ACC112 (cell line): ENCODE data around the gene PPP1R3E.
"Not testable (repeated sequence)": the region's sequence is repeated elsewhere in the genome, so short reads cannot be mapped to it uniquely, and the experiment has no call there.

Source experiments
- H2AFZ ChIP-seq: fragments of 200-600 bp; sonication (generic); one replicate; pipeline ENCODE4 v1.6.0; 2017; ENCODE audit warnings: antibody characterized with exemption, low read length; ENCODE audit not compliant: unreplicated experiment
- H3K27ac ChIP-seq: fragments of 200-600 bp; sonication (generic); 2 replicates; pipeline ENCODE4 v1.5.1; 2014; ENCODE audit warnings: low read depth, mild to moderate bottlenecking, antibody characterized with exemption, low read length, moderate library complexity
- H3K27me3 ChIP-seq: fragments of 200-600 bp; sonication (generic); 2 replicates; pipeline ENCODE4 v1.6.1; 2014; ENCODE audit warnings: mild to moderate bottlenecking, antibody characterized with exemption, low read length, moderate library complexity, mixed read lengths; ENCODE audit not compliant: insufficient read depth
- H3K36me3 ChIP-seq: fragments of 200-600 bp; sonication (generic); 2 replicates; pipeline ENCODE4 v1.6.1; 2016; ENCODE audit warnings: mild to moderate bottlenecking, antibody characterized with exemption, low read length, moderate library complexity, mixed read lengths; ENCODE audit not compliant: insufficient read depth
- H3K4me1 ChIP-seq: fragments of 200-600 bp; sonication (generic); one replicate; pipeline ENCODE4 v1.6.1; 2016; ENCODE audit warnings: low read length, mixed read lengths; ENCODE audit not compliant: insufficient read depth, unreplicated experiment, control insufficient read depth
- H3K4me3 ChIP-seq: fragments of 200-600 bp; sonication (generic); 2 replicates; pipeline ENCODE4 v1.5.1; 2014; ENCODE audit warnings: mild to moderate bottlenecking, low read depth, low read length
- H3K79me2 ChIP-seq: fragments of 200-600 bp; sonication (generic); one replicate; pipeline ENCODE4 v1.6.0; 2016; ENCODE audit warnings: low read length; ENCODE audit not compliant: control insufficient read depth, unreplicated experiment, insufficient read depth

PPP1R3E gene

DNA sequence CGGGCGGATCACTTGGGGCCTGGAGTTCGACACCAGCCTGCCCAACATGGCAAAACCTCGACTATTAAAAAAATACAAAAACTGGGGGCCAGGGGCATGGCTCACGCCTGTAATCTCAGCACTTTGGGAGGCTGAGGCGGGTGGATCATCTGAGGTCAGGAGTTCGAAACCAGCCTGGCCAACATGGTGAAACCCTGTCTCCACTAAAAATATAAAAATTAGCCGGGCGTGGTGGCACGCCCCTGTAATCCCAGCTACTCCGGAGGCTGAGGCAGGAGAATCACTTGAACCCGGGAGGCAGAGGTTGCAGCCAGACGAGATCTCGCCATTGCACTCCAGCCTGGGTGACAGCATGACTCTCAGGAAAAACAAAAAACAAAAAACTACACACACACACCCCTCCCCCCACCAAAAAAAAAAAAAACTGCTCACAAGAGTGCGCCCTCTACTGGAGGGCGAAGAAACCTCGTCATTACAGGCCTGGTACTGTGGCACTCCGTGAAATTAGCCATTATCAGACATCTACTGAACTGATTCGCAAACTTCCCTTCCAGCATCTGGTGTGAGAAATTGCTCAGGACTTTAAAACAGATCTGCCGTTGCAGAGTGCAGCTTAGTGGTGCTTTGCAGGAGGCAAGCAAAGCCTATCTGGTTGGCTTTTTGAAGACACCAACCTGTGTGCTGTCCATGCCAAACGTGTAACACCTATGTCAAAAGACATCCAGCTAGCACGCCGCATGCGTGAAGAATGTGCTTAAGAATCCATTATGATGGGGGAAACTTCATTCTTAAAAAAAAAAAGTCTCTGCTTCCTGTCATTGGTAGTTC, 7.7 kb downstream of the PPP1R3E start:
- Histone ChIP-seq H3K79me2 (peaks cover 1% of the 10 kb centered on the region), H3K4me1 (peaks cover 28% of the 10 kb centered on the region), H3K27ac (no peak overlapping the region), H3K27me3 (no peaks in the 10 kb centered on the region), H3K4me3 (no peak overlapping the region; the same call in 1 of the 2 replicates), H3K36me3 (no peaks in the 10 kb centered on the region), H2AFZ (peak overlapping the region; percentile 62)

DNA sequence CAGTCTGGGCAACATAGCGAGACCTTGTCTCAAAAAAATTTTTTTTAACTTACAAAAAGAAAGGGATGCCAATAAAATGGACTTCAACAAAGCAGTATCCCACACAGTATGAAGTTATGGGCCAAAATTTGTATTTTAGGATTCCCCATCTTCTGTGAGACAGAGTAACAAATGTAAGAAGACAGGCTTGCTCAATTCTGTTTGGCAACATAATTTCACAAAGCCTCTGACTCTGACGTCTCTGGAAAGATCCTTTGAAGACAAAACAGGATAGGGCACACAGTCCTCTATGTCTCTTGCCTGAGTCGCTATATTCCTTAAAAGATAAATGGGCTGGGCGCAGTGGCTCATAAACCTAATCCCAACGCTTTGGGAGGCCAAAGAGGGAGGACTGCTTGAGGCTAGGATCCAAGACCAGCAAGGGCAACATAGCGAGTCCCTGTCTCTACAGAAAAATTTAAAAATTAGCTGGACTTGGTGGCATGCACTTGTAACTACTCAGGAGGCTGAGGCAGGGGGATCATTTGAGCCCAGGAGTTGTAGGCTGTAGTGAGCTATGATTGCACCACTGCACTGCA, 15.7 kb downstream of the PPP1R3E start:
- Histone ChIP-seq H3K4me1 (peaks cover 19% of the 10 kb centered on the region), H3K79me2 (peaks cover 22% of the 10 kb centered on the region), H3K4me3 (peak overlapping the region; percentile 88), H3K36me3 (peaks cover 5% of the 10 kb centered on the region; the same call in 1 of the 2 replicates), H3K27me3 (no peaks in the 10 kb centered on the region), H3K27ac (peak overlapping the region; percentile 61), H2AFZ (peak overlapping the region; percentile 97)

DNA sequence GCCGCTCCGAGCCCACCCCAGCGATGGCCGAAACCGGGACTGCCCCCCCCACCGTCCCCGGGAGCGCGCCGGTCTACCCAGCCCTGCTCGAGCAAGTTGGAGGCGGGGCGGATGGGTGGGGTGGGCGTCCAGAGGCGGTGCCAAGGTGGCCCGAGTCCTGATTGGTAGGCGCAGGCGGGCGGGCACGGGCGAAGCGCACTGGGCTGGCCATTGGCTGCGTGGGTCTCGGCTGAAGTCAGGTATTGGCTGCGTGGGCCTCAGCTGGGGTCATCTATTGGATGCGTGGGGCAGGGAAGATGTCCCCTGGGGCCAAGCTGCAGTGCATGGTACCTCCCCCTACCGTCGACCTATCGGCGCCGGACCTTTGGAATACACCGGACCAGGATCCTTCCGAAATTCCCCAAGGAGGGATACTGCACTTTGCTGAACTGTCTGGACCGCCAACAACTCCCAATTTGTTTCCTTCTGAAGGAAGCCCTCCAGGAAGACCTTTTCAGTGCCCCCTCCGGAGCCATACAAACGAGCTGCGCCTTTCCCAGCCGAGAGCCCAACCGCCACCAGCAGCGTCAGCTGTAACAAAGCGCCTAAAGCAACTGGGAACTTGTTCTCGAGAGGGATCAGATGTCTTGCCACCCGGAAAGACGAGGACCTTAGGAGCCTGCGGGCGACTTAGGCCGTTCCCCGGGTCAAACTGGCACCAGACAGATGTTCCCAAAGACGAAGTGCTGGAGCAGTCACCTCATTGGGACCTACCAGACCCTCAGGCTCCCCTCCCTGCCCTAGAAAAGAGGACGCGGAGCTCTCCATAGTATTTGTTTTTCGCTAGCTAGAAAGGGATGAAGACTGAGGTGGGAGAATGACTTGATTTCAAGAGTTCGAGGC, 16.4 kb downstream of the PPP1R3E start, which contains the start of gene HOMEZ:
TSS of gene HOMEZ (minus strand) at position 113 of the 882 bp plus-strand sequence. CDS start 180 bp downstream, outside the sequence.
- peak within 1 kb of the TSS; percentile 88 for H3K4me3 ChIP-seq
- H2AFZ ChIP-seq = peak within 1 kb of the TSS; percentile 97
- peaks cover 26% of the 10 kb centered on the region for H3K79me2 ChIP-seq
- H3K4me1 ChIP-seq = peaks cover 19% of the 10 kb centered on the region
- no peaks in the 10 kb centered on the region for H3K27me3 ChIP-seq
- peak within 1 kb of the TSS; percentile 61 for H3K27ac ChIP-seq
- peaks cover 5% of the 10 kb centered on the region; the same call in 1 of the 2 replicates for H3K36me3 ChIP-seq

DNA sequence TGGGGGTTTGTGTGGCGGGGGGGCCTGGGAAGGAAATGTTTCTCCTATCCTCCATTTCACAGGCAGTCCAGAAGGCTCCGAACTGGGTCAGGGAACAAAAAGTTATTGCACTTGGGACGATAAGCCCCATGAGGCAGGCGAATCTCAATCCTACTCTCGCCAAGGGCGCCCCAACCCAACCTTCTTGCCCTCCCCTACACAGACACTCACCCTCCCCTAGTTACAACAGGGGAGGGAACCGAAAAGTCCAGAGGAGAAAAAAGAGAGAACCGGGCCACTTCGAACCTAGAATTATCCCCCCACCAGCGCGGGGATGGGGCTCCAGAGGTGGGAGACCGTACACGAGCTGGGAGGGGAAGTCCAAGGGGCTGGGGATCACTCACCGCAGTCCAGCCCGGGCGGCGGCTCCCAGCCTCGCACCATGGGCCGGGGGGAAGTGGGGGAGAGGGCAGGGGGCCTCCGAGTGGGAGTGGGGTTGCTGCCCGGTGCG, 17.1 kb downstream of the PPP1R3E start:
- Histone ChIP-seq H3K4me3 (peak overlapping the region; percentile 88), H3K27ac (peak overlapping the region; percentile 18; the same call in 1 of the 2 replicates), H3K79me2 (peaks cover 28% of the 10 kb centered on the region), H3K36me3 (peaks cover 5% of the 10 kb centered on the region; the same call in 1 of the 2 replicates), H2AFZ (peak overlapping the region; percentile 37), H3K27me3 (no peaks in the 10 kb centered on the region), H3K4me1 (peaks cover 19% of the 10 kb centered on the region)

DNA sequence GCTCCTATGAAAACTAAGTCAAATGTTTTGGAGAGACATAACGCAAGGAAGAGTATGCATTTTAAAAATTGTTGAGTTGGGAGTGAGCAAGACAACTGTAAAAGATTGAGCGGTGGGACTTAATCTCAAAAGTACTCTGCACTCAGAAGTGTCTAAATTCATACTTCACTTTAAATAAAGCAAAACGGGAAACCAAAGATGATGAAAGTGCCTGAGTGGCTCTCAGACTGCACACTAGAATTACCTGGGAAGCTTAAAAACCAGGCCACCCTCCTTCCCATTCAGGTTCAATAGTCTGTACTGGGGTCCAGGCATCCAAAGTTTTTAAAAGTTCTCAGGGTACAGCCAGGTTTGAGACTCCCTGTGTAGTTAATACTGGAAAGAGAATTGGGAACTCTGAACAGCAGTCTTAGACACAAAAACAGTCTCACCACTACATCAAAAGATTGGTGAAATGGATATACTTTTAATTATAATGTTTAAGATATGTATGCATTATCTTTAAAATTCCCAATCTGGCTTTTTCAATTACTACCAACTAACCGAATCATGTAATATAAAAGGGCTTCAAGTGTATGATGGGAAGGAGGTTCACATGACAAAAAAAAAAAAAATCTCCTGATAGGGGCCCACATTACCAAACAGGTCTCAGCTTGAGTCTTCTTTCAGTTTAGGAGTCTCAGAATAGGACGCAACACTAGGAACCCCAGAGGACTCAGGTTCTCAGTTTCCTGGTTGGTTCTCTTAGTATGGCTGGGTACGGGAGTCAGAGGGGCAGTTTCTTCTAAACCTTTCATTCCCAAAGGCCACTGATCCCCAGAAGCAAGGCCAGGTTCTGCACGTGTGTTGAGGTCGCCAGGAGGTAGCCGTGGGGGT, 17.8 kb downstream of the PPP1R3E start:
- Histone ChIP-seq H3K27ac (no peak overlapping the region), H3K4me1 (peaks cover 22% of the 10 kb centered on the region), H3K36me3 (peaks cover 5% of the 10 kb centered on the region; the same call in 1 of the 2 replicates), H3K27me3 (no peaks in the 10 kb centered on the region), H2AFZ (peak overlapping the region; percentile 37), H3K4me3 (peak overlapping the region; percentile 88), H3K79me2 (peaks cover 30% of the 10 kb centered on the region)

DNA sequence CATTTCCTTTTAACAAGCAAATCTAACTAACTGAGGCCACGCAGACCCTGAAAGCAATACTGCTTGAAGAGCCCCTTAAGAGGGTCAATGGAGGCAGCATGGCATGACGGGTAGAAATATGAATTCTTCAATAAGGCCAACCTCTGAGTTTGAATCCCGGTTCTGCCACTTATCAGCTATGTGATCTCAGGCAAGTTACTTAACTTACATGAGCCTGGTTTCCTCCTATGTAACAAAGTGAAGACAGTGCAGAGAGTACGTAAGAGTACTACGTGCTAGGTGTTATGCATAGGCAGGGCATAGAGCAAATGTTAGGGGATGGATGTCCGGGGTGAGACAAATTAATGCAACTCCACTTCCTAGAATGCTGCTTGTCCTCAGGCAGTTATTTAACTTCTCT, 21.4 kb downstream of the PPP1R3E start:
- H3K27me3 ChIP-seq = no peaks in the 10 kb centered on the region
- no peak overlapping the region for H3K27ac ChIP-seq
- H3K4me1 ChIP-seq = peaks cover 15% of the 10 kb centered on the region
- no peak overlapping the region for H3K4me3 ChIP-seq
- peaks cover 30% of the 10 kb centered on the region for H3K79me2 ChIP-seq
- H2AFZ ChIP-seq = no peak overlapping the region
- H3K36me3 ChIP-seq = peaks cover 11% of the 10 kb centered on the region; the same call in 1 of the 2 replicates

DNA sequence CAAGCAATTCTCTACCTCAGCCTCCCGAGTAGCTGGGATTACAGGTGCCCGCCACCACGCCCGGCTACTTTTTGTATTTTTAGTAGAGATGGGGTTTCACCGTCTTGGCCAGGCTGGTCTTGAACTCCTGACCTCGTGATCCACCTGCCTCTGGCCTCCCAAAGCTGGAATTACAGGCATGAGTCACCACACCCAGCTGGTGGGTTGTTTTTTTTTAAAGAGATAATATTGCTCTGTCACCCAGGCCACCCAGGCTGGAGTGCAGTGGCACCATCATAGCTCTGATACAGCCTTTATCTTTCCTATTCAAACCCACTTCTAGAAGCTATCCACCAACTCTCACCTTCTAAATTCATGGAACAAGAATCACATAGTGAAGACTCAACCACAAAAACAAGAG, 24.7 kb downstream of the PPP1R3E start:
- H3K79me2 ChIP-seq = peaks cover 18% of the 10 kb centered on the region
- not testable (repeated sequence) for H2AFZ ChIP-seq, H3K27ac ChIP-seq, H3K4me3 ChIP-seq, H3K27me3 ChIP-seq, H3K4me1 ChIP-seq
- peaks cover 13% of the 10 kb centered on the region; the same call in 1 of the 2 replicates for H3K36me3 ChIP-seq

DNA sequence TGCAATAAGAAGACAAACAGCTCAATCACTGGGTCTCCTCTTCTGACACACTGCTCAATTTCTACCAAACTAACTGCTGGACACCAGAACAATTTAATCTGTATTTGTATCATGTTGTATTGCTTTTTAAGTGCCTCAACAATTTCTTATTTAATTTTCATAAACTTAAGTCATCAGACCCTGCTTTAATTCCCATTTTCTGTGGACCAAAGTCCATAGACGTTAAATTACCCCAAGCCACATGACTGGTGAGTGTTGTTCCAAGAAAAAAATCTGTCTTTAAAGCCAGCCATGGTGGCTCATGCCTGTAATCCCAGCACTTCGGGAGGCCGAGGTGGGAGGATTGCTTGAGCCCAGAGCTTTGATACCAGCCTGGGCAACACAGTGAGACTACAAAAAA, 25.5 kb downstream of the PPP1R3E start:
- peaks cover 2% of the 10 kb centered on the region for H3K4me1 ChIP-seq
- peaks cover 8% of the 10 kb centered on the region; the same call in 1 of the 2 replicates for H3K36me3 ChIP-seq
- H2AFZ ChIP-seq = no peak overlapping the region
- no peak overlapping the region for H3K4me3 ChIP-seq
- no peak overlapping the region for H3K27ac ChIP-seq
- H3K27me3 ChIP-seq = no peaks in the 10 kb centered on the region
- H3K79me2 ChIP-seq = peaks cover 11% of the 10 kb centered on the region

DNA sequence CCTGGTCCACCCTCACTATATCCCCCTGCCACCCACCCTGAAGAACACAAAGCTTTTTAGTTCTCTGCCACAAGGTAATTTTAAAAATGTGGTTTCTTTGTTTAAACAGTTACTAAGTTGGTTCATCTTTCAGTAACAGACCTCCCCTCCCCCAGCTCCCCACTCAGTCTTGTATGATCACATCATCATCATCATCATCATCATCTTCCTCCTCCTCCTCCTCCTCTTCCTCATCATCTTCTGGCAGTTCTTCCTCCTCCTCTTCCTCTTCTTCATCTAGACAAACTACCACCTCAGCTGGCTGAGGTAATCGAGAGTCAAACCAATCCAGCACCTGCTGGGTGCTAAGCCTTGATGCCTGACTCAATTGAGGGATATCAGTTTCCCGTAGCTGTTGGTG, 27.2 kb downstream of the PPP1R3E start:
- no peak overlapping the region for H3K4me3 ChIP-seq
- peaks cover 2% of the 10 kb centered on the region for H3K4me1 ChIP-seq
- peaks cover 3% of the 10 kb centered on the region for H3K79me2 ChIP-seq
- H3K36me3 ChIP-seq = peaks cover 8% of the 10 kb centered on the region; the same call in 1 of the 2 replicates
- no peaks in the 10 kb centered on the region for H3K27me3 ChIP-seq
- no peak overlapping the region for H3K27ac ChIP-seq
- no peak overlapping the region for H2AFZ ChIP-seq
